Measurements from ENCODE around the gene MRPS6.

The MRPS6 gene

GRCh38 chr21:34186109-34186719, 112.8 kb downstream of the MRPS6 start:
- no peak for DNase-seq (ENCODE audit: insufficient read length, low spot score)
- no peak for TF ChIP-seq PAX5 (IDR thresholded peaks at IDR 0.05; ENCODE audit: insufficient read depth, low read length, severe bottlenecking)
- no peak for TF ChIP-seq POLR2A (IDR thresholded peaks at IDR 0.05; ENCODE audit: low read depth, low read length)
- no peak for TF ChIP-seq TAF1 (IDR thresholded peaks at IDR 0.05; ENCODE audit: low read depth, low read length)
- TF ChIP-seq POLR2AphosphoS5 (IDR thresholded peaks at IDR 0.05; ENCODE audit: low read depth, low read length): no peak
- no peak for TF ChIP-seq SPI1 (IDR thresholded peaks at IDR 0.05; ENCODE audit: low read depth, low read length)
- no peak for TF ChIP-seq POU2F2 (IDR thresholded peaks at IDR 0.05; ENCODE audit: low read depth, low read length)
- no peak for FAIRE-seq

DNA sequence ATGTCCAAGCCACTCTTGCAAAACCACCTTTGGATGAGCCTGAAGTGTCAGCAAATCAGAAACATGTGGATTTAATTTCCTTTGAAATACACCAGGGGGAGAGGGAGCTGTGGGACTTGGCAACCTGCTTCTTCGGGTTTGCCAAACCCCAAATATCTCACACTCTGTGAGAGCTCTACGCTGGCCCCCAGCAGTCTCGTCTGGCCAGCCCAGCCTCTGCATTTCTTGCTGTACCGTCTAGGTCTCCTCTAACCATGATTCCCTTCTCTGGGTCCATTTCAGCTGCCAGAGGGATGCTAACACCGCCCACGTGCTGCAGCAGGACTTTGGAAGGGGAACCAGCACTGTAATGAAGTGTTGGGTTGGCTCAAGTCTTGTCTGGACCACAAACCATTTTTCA, 114.6 kb downstream of the MRPS6 start:
- FAIRE-seq (no peak), DNase-seq (ENCODE audit: insufficient read length, low spot score) (no peak)
- TF ChIP-seq POLR2AphosphoS5 (IDR thresholded peaks at IDR 0.05; ENCODE audit: low read depth, low read length): no peak

DNA sequence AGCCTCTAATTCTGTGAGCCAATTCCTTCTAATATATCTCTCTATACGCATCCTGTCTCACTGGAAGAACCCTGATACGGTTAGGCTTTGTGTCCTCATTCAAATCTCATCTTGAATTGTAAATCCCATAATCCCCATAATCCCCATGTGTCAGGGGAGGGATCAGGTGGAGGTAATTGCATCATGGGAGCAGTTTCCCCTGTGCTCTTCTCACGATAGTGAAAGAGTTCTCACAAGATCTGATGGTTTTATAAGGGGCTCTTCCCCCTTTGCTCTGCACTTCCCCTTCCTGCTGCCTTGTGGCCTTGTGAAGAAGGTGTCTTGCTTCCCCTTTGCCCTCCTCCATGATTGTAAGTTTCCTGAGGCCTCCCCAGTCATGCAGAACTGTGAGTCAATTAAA, 116.1 kb downstream of the MRPS6 start:
- DNase-seq (ENCODE audit: insufficient read length, low spot score): no peak
- FAIRE-seq: no peak
- no peak for TF ChIP-seq POU2F2 (IDR thresholded peaks at IDR 0.05; ENCODE audit: low read depth, low read length)

DNA sequence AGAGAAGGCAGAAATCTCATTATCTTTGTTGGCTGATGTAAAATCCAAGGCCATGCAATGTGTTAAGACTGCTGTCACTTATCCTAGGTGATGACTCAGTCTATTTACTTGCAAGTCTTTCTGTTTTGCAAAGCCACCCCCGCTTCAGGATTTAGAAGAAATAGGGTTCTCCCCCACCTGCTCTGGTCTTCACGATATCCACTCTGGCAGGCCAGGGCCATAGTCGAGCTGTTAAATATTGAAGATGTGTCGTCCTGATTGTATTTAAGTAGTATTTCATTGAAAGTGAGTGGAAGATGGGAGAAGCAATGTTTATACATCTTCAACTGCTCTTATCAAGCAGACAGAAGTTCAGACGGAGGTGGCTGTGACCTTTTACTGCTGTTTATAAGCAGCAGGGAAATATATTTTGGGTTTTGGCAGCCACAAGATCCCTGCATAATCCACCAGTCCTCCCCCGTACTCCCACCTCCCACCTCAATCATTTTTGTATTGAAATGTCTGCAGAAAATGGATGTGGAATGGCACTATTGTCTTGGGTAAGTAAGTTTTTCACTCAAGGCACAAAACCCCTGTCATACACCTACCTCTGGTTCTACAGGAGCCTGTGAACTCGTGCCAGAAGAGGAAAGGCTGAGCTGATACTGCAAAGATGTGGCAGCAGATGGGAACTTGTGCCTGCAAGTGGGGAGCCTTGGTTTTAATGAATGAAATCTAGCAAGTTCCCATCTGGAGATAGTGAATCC, 117.4 kb downstream of the MRPS6 start:
- FAIRE-seq (no peak), DNase-seq (ENCODE audit: insufficient read length, low spot score) (no peak)
- TF ChIP-seq SPI1 (IDR thresholded peaks at IDR 0.05; ENCODE audit: low read depth, low read length) (no peak), PAX5 (IDR thresholded peaks at IDR 0.05; ENCODE audit: insufficient read depth, low read length, severe bottlenecking) (no peak), POLR2AphosphoS5 (IDR thresholded peaks at IDR 0.05; ENCODE audit: low read depth, low read length) (no peak), POLR2A (IDR thresholded peaks at IDR 0.05; ENCODE audit: low read depth, low read length) (no peak), POU2F2 (IDR thresholded peaks at IDR 0.05; ENCODE audit: low read depth, low read length) (no peak), TAF1 (IDR thresholded peaks at IDR 0.05; ENCODE audit: low read depth, low read length) (no peak)

GRCh38 chr21:34191876-34192275, 118.5 kb downstream of the MRPS6 start:
- DNase-seq (ENCODE audit: insufficient read length, low spot score): no peak
- no peak for FAIRE-seq
- TF ChIP-seq SPI1 (IDR thresholded peaks at IDR 0.05; ENCODE audit: low read depth, low read length): no peak
- TF ChIP-seq TAF1 (IDR thresholded peaks at IDR 0.05; ENCODE audit: low read depth, low read length): no peak
- TF ChIP-seq POLR2A (IDR thresholded peaks at IDR 0.05; ENCODE audit: low read depth, low read length): no peak
